Liver (tissue), 9 donors: ENCODE data around the gene B3GNT5. TPM values are rescaled to one million over a fixed set of nuclear protein-coding genes. Genes with fewer than 3 reads are reported as not detected.

Experiments used
- DNase-seq: peaks from one replicate; pipeline ENCODE4 v3.0.0-alpha.2; 2017; ENCODE audit warnings: low spot score
- H3K27ac ChIP-seq, 2 donors: one replicate each; pipeline ENCODE4 v1.7.0; 2013; ENCODE audit warnings: inconsistent platforms in 2 of 2, low read length in 2 of 2, control low read depth in 1 of 2, low read depth in 1 of 2, mild to moderate bottlenecking in 1 of 2
- H3K27me3 ChIP-seq, 4 donors: one replicate each; pipeline versions ENCODE4 v1.6.1 to v1.7.0; 2013; ENCODE audit warnings: low read length in 3 of 4, inconsistent platforms in 1 of 4, mild to moderate bottlenecking in 1 of 4, moderate library complexity in 1 of 4; ENCODE audit not compliant: control insufficient read depth in 4 of 4, insufficient read depth in 4 of 4
- H3K36me3 ChIP-seq, 4 donors: one replicate each; pipeline versions ENCODE4 v1.6.1 to v1.7.0; 2013; ENCODE audit warnings: low read length in 3 of 4, mild to moderate bottlenecking in 3 of 4, low read depth in 1 of 4, moderate library complexity in 1 of 4; ENCODE audit not compliant: control insufficient read depth in 4 of 4, insufficient read depth in 3 of 4
- H3K4me1 ChIP-seq, 4 donors: one replicate each; pipeline versions ENCODE4 v1.6.1 to v1.7.0; 2013; ENCODE audit warnings: low read length in 3 of 4, mild to moderate bottlenecking in 3 of 4, moderate library complexity in 1 of 4; ENCODE audit not compliant: control insufficient read depth in 4 of 4, insufficient read depth in 4 of 4
- H3K4me3 ChIP-seq, 3 donors: one replicate each; pipeline versions ENCODE4 v1.6.1 to v1.7.0; 2013; ENCODE audit warnings: low read length in 3 of 3, control low read depth in 1 of 3, low read depth in 1 of 3, mild to moderate bottlenecking in 1 of 3
- H3K9ac ChIP-seq, 2 donors: one replicate each; pipeline ENCODE4 v1.7.0; 2013; ENCODE audit warnings: low read length in 2 of 2, mild to moderate bottlenecking in 2 of 2, moderate library complexity in 2 of 2, control low read depth in 1 of 2, low read depth in 1 of 2
- H3K9me3 ChIP-seq, 4 donors: one replicate each; pipeline versions ENCODE4 v1.6.1 to v1.7.0; 2013; ENCODE audit warnings: low read length in 3 of 4; ENCODE audit not compliant: control insufficient read depth in 4 of 4
- ATF3 ChIP-seq: IDR thresholded peaks from 2 replicates; pipeline ENCODE4 v1.6.1; 2016; ENCODE audit warnings: antibody characterized with exemption
- EGR1 ChIP-seq, 2 donors: IDR thresholded peaks; 2 replicates each; pipeline ENCODE4 v1.6.1; 2016 to 2018; ENCODE audit warnings: antibody characterized with exemption in 2 of 2, low read depth in 2 of 2
- FOXA1 ChIP-seq: IDR thresholded peaks from 2 replicates; pipeline ENCODE4 v1.6.1; 2016; ENCODE audit warnings: antibody characterized with exemption
- FOXA2 ChIP-seq: IDR thresholded peaks from 2 replicates; pipeline ENCODE4 v1.6.1; 2016; ENCODE audit warnings: antibody characterized with exemption
- GABPA ChIP-seq, 2 donors: IDR thresholded peaks in 1 of 2; conservative IDR thresholded peaks in 1 of 2; 2 replicates each; pipeline ENCODE4 v1.6.1; 2016; ENCODE audit warnings: antibody characterized with exemption in 2 of 2, mild to moderate bottlenecking in 1 of 2, moderate library complexity in 1 of 2
- HNF4A ChIP-seq, 2 donors: conservative IDR thresholded peaks; 2 replicates each; pipeline ENCODE4 v1.6.1; 2016; ENCODE audit warnings: antibody characterized with exemption in 2 of 2, mild to moderate bottlenecking in 2 of 2
- HNF4G ChIP-seq: IDR thresholded peaks from 2 replicates; pipeline ENCODE4 v1.6.1; 2016; ENCODE audit warnings: antibody characterized with exemption
- JUND ChIP-seq, 2 donors: IDR thresholded peaks; 2 replicates each; pipeline ENCODE4 v1.6.1; 2016; ENCODE audit warnings: antibody characterized with exemption in 2 of 2
- MAX ChIP-seq: IDR thresholded peaks from 2 replicates; pipeline ENCODE4 v1.6.1; 2016; ENCODE audit warnings: antibody characterized with exemption
- NR2F2 ChIP-seq: IDR thresholded peaks from 2 replicates; pipeline ENCODE4 v1.6.1; 2016; ENCODE audit warnings: antibody characterized with exemption
- RAD21 ChIP-seq, 2 donors: IDR thresholded peaks; 2 replicates each; pipeline ENCODE4 v1.6.1; 2016; ENCODE audit warnings: antibody characterized with exemption in 2 of 2, mild to moderate bottlenecking in 2 of 2
- REST ChIP-seq: IDR thresholded peaks from 2 replicates; pipeline ENCODE4 v1.6.1; 2016; ENCODE audit warnings: antibody characterized with exemption, mild to moderate bottlenecking
- RXRA ChIP-seq, 2 donors: IDR thresholded peaks; 2 replicates each; pipeline ENCODE4 v1.6.1; 2017 to 2018; ENCODE audit warnings: antibody characterized with exemption in 2 of 2, mild to moderate bottlenecking in 1 of 2
- SP1 ChIP-seq: IDR thresholded peaks from 2 replicates; pipeline ENCODE4 v1.6.1; 2018; ENCODE audit warnings: antibody characterized with exemption, mild to moderate bottlenecking
- TAF1 ChIP-seq: conservative IDR thresholded peaks from 2 replicates; pipeline ENCODE4 v1.6.1; 2016; ENCODE audit warnings: antibody characterized with exemption, mild to moderate bottlenecking
- YY1 ChIP-seq: IDR thresholded peaks from 2 replicates; pipeline ENCODE4 v1.6.1; 2016; ENCODE audit warnings: antibody characterized with exemption, mild to moderate bottlenecking
- ZBTB33 ChIP-seq: IDR thresholded peaks from 2 replicates; pipeline ENCODE4 v1.6.1; 2016; ENCODE audit warnings: antibody characterized with exemption
- WGBS: extraction: QIAGEN DNeasy Blood & Tissue Kit; methylation state at CpG from one replicate; pipeline ENCODE4 v1.1.7; 2013; 5-methylcytosine and 5-hydroxymethylcytosine counted together
- polyA plus RNA-seq, 2 donors: library from polyadenylated mRNA; stranded (reverse) in 1 of 2; unstranded in 1 of 2; fragments of 200-250 nt in 1 of 2; fragments of >200 nt in 1 of 2; fragmentation: Nextera tagmentation in 1 of 2; extraction: Ambion mirVana in 1 of 2; gene quantifications; one replicate each; pipeline versions ENCODE4 v1.2.1 to v1.2.3, GENCODE V29; 2013 to 2015
- total RNA-seq, 2 donors: library from RNA; depleted of rRNA; stranded (reverse); fragments of >200 nt; gene quantifications; one replicate each; pipeline ENCODE4 v1.2.3, GENCODE V29; 2014
- donor health status: healthy.
- donor health status: healthy.
- donor health status: healthy.
- donor health status: healthy.
- donor health status: healthy.

The B3GNT5 gene
- total and polyA plus RNA-seq, 4 donors: 0.22 to 1.8 (median 0.53) TPM

GRCh38 chr3:183249006-183249718 lies 3.9 kb upstream of the B3GNT5 start:
- peaks cover 9 to 21% (median 16%) of the 10 kb centered on the region in 4 donors for H3K4me1 ChIP-seq
- WGBS: 75% methylated on average over 6 of the region's 6 CpGs
- H3K9me3 ChIP-seq: no peaks in the 10 kb centered on the region
- H3K9ac ChIP-seq: no peak overlapping the region
- TF ChIP-seq REST (no peak), MAX (no peak), RXRA (IDR thresholded peaks at IDR 0.05) (no peak), EGR1 (IDR thresholded peaks at IDR 0.05; ENCODE audit: low read depth in 2 of 2) (no peak), YY1 (no peak), TAF1 (no peak), FOXA1 (no peak), HNF4G (no peak), FOXA2 (no peak), JUND (IDR thresholded peaks at IDR 0.05) (no peak), ZBTB33 (no peak), NR2F2 (no peak), RAD21 (IDR thresholded peaks at IDR 0.05) (no peak), SP1 (no peak)
- H3K36me3 ChIP-seq: no peaks in the 10 kb centered on the region
- no peak overlapping the region for H3K4me3 ChIP-seq
- no peaks in the 10 kb centered on the region for H3K27me3 ChIP-seq
- H3K27ac ChIP-seq: no peak overlapping the region
- DNase-seq: no peak

GRCh38 chr3:183252118-183252782 lies 803 bp upstream of the B3GNT5 start:
- H3K4me1 ChIP-seq: peaks cover 4 to 13% (median 7%) of the 10 kb centered on the region in 4 donors
- no peak overlapping the region for H3K4me3 ChIP-seq
- H3K9me3 ChIP-seq: no peaks in the 10 kb centered on the region
- no peaks in the 10 kb centered on the region for H3K36me3 ChIP-seq
- no peak overlapping the region for H3K27ac ChIP-seq
- no peak for DNase-seq
- H3K27me3 ChIP-seq: no peaks in the 10 kb centered on the region
- WGBS: 92% methylated on average over 5 of the region's 5 CpGs
- no peak overlapping the region for H3K9ac ChIP-seq
- no peak for TF ChIP-seq ZBTB33
- TF ChIP-seq ATF3: no peak
- no peak for TF ChIP-seq GABPA (IDR thresholded peaks at IDR 0.05 in 1 of 2, conservative IDR thresholded peaks at IDR 0.05 in 1 of 2)
- TF ChIP-seq EGR1 (IDR thresholded peaks at IDR 0.05; ENCODE audit: low read depth in 2 of 2): no peak
- no peak for TF ChIP-seq YY1
- TF ChIP-seq RAD21 (IDR thresholded peaks at IDR 0.05): no peak
- TF ChIP-seq FOXA1: no peak
- no peak for TF ChIP-seq HNF4G
- TF ChIP-seq HNF4A (conservative IDR thresholded peaks at IDR 0.05): no peak
- TF ChIP-seq RXRA (IDR thresholded peaks at IDR 0.05): no peak
- TF ChIP-seq REST: no peak
- no peak for TF ChIP-seq MAX
